ENCODE results near the gene GALNTL6.
"Not testable (repeated sequence)": the region's sequence is repeated elsewhere in the genome, so short reads cannot be mapped to it uniquely, and the experiment has no call there.

GALNTL6 gene

DNA sequence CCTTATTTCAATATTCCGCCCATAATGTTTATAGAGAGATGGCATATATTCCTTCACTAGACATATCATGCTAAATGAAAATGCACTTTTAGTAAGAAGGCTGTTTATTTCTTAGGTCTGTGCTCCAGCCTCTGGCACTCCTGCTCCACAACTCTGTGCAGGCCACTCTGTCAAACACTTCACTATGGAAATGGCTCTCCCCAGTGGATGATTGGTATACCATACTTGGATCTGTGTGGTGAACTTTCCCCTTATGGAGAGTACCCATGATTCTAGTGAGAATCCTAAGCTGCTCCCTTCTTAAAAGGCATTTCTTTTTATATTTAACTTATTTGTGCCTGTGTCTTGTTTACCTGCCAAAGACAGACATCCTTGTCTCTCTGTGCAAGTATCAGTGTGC lies 875.3 kb downstream of the GALNTL6 start:
- DNase-seq (ENCODE audit: extremely low spot score, insufficient read length, low read depth): no peak
- no peak for FAIRE-seq

DNA sequence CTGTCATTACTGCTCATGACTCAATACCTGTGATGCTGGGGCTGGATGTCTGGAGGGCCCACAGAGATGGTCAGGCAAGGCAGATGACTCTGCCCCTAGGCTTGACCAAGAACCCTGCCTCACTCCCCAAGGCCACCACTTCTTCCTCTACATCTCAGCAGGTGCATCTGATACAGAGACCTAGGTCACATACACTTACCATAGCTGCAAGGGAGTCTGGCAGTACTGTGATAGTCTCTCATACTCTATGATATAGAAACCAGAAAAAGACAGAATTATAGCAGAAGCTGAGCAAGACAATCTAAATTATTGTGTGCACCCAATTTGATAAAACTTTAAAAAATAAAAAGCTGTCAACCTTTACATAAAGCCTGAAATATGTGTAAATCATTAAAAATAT lies 878.3 kb downstream of the GALNTL6 start:
- no peak for FAIRE-seq
- DNase-seq (ENCODE audit: extremely low spot score, insufficient read length, low read depth): no peak

DNA sequence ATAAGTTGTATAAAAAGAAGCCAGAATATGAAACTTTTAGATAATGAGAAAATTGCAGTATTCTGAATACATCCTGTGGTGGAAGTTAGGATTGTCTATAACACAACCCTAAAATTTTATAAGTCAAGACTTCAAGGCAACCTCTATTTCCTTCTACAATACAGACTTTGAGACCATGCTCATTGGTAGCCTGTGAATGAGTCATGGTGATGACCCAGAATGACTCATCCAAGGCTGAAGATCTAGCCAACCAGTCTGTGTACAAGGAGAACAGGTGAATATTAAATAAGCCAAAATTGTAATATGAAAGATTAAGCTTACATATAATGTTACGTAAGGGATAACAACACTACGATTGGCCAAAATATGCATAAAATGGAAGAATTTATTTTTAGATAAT lies 879.5 kb downstream of the GALNTL6 start:
- FAIRE-seq (no peak), DNase-seq (ENCODE audit: extremely low spot score, insufficient read length, low read depth) (no peak)

DNA sequence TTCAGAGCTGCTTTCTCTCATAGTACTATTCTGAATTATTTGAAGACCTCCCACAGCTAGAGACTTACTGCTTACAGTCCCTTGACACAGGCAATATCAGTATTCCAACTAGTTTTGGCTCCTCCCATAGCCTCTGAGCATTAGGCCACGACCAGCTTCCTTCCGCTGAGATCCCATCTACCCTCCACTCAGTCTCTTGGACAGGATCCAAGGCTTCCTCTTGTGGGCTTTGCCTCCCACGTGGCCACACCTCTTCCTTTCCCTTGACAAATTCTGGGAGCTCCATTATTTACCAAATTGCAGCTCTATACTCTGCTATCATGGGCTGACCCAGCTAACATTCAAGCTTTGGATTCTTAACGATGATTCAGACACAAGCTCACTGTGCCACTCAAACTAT lies 885.1 kb downstream of the GALNTL6 start:
- DNase-seq (ENCODE audit: extremely low spot score, insufficient read length, low read depth): no peak
- no peak for FAIRE-seq

DNA sequence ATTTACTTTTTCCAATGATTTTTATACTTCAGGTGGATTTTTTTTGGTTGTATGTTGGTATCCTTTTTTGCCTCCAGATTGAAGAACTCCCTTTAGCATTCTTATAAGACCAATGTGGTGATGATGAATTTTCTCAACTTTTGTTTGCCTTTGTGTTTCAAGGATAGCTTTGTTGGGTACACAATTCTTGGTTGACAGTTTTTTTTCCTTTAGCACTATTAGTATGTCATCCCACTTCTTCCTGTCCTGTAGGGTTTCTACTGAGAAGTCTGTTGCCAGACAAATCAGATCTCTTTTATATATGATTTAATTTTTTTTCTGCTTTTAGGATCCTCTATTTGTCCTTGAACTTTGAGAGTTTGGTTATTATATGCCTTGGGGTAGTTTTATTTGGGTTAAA lies 892.4 kb downstream of the GALNTL6 start:
- FAIRE-seq: no peak
- no peak for DNase-seq (ENCODE audit: extremely low spot score, insufficient read length, low read depth)

DNA sequence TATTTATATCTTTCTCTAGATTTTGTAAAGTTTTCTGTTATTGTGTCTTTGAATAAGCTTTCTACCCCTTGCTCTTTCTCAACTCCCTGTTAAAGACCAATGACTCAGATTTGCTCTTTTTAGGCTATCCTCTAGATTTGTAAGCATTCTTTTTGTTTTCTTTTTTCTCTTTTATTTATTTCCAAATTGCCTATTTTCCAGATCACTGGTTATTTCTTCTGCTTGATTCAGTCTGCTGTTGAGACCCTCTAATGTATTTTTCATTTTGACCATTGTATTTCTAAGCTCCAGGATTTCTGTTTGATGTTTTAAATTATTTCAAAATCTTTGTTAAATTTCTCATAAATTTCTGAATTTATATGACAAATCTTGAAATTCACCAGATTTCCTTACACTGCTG lies 892.8 kb downstream of the GALNTL6 start:
- no peak for FAIRE-seq
- DNase-seq (ENCODE audit: extremely low spot score, insufficient read length, low read depth): no peak

DNA sequence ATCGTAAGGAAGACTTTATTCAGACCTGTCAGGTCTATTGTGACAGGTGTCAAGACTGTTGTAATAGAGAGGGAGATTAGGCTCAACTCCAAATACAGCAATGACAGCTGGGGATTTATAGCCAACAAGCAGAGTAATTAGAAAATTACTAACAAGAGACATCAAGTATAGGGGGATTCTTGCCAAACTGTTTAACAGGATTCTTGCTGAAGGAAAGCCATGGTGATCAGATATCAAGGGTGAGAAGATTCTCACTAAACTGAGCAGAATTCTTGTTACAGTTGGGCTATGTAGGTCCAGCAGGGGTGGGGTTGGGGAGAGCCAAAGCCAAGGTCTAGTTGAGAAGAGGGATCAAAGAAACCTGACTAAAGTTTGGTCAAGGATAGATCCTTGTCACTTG lies 894.4 kb downstream of the GALNTL6 start:
- DNase-seq (ENCODE audit: extremely low spot score, insufficient read length, low read depth): no peak

DNA sequence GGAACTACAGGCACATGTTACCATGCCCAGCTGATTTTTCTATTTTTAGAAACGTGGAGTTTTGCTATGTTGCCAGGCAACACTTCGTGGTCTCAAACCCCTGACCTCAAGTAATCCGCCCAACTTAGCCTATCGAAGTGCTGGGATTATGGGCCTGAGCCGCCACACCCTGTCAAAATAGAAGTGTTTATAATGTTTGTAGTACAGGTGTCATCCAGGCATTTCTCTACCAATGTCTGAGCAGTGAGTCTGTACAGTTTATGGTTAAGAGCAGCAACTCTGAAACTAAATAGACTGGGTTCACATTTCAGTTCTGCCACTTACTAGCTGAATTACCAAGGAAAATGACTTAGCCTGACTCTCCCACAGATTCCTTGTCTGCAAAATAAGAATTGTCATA lies 895.0 kb downstream of the GALNTL6 start:
- no peak for DNase-seq (ENCODE audit: extremely low spot score, insufficient read length, low read depth)
- no peak for FAIRE-seq

More for the DNA sequence above, 894.4 kb downstream of the GALNTL6 start:
- no peak for FAIRE-seq

DNA sequence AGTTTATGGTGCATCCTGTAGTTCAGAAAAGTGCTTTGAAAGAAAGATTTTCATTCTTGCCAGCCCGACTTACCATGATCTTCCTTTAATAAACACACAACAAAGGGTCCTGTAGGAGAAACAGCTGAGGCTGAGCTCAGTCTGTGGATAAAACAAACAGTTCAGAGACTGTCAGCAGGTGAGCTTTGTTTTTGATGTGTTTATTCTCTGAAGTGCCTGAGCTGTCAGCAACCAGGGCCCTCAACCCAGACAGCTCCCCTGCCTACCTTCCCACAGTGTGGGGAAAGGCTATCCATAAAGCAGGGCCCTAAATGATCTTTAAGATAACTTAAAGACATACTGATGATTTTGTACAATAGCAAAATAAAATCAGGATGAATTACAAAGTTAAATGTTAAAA lies 896.2 kb downstream of the GALNTL6 start:
- FAIRE-seq (no peak), DNase-seq (ENCODE audit: extremely low spot score, insufficient read length, low read depth) (no peak)

DNA sequence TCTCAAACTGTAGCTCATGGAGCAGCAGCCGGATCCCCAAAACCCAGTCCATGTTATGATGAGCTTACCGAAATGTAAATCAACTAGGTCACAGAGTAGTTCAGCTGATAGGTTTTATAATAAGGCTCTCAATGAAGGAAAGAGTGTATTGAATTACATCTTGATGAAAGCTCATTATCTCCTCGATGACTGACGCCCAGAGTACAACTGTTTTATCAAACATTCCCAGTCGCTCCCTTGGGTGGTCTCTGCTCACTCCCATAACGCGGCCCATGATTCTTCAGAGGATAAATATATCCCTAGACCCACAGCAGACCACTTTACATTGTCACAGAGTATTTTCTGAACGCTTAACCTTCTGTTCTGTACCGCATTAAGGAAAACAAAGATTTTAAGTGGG lies 903.1 kb downstream of the GALNTL6 start:
- FAIRE-seq: no peak

DNA sequence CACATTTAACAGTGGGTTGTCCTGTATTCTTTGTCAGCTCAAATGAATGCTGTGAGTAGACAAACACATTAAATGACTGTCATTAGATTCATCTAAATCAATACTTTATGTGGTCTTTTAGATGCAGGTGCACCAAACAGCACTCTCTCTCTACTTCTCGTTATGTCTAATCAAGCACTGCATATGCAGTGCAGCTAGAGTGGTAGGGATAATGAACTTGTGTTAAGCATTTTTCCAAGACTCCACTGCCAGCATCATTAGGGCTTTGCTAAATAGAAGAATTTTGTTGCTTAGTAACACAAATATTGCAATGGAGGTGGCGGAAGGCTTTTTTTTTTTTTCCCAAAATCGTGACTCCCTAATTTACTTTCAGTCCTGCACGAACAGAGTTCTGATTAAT lies 908.5 kb downstream of the GALNTL6 start:
- FAIRE-seq: no peak
- no peak for DNase-seq (ENCODE audit: extremely low spot score, insufficient read length, low read depth)

More for the DNA sequence above, 903.1 kb downstream of the GALNTL6 start:
- no peak for DNase-seq (ENCODE audit: extremely low spot score, insufficient read length, low read depth)

DNA sequence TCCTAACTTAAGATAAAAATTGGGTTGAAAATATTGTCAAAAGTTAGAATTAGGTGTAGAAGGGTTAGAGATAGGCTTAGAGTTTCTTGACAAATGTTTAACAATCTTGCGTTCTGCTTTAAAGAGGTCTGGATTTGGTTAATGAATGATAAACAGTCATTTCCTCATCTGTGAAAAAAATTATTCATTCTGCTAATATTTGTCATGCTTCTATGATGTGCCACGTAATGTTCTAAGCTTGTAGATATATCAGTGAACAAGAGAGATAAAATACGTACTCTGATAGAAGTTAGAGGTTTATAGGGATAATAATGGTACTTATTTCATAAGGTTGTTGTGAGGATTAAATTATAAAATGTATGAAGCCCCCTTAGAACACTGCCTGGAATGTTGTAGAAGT lies 912.4 kb downstream of the GALNTL6 start:
- no peak for FAIRE-seq

DNA sequence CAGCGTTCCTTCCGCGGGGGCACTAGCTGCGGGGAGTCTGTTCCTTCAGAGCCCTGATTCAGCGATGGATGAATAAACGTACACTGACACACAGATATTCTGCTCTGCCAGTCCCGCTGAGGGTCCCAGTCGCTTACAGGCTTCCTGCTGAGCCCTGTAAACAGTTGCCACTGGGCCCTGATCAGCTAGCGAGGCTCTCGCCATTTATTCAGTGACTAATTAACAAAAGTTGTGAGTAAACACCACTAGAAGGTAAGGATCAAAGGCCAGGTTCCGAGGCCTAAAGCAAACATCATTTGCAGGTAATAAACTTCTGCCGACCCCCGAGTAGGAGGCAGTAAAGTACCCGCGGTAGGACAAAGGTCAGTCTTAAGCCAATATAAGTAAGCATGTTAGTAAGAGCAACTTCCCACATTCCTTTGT lies 912.8 kb downstream of the GALNTL6 start:
- FAIRE-seq: no peak
- no peak for DNase-seq (ENCODE audit: extremely low spot score, insufficient read length, low read depth)

More for the DNA sequence above, 912.4 kb downstream of the GALNTL6 start:
- no peak for DNase-seq (ENCODE audit: extremely low spot score, insufficient read length, low read depth)

DNA sequence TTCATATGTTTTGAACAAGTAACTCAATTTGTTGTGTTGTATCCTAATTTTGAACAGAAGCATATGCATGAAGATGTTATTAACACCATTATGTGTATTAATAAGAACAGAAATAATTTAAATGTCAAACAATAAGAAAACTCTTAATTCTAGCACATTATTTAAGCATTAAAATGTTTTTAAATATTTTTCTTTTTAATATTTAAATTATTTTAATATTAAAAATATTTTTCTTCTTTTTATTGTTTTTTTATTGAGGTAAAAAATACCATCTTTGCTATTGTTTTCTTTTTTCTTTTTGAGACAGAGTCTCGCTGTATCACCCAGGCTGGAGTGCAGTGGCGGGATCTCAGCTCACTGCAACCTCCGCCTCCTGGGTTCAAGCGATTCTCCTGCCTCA lies 914.4 kb downstream of the GALNTL6 start:
- no peak for DNase-seq (ENCODE audit: extremely low spot score, insufficient read length, low read depth)
- no peak for FAIRE-seq

DNA sequence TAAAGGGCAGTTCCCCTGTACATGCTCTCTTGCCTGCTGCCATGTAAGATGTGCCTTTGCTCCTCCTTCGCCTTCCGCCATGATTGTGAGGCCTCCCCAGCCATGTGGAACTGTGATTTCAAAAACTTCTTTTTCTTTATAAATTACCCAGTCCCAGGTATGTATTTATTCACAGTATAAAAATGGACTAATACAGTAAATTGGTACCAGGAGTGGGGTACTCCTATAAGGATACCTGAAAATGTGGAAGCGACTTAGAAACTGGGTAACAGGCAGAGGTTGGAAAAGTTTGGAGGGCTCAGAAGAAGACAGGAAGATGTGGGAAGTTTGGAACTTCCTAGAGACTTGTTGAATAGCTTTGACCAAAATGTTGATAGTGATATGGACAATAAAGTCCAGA lies 920.4 kb downstream of the GALNTL6 start:
- not testable (repeated sequence) for DNase-seq (ENCODE audit: extremely low spot score, insufficient read length, low read depth)

DNA sequence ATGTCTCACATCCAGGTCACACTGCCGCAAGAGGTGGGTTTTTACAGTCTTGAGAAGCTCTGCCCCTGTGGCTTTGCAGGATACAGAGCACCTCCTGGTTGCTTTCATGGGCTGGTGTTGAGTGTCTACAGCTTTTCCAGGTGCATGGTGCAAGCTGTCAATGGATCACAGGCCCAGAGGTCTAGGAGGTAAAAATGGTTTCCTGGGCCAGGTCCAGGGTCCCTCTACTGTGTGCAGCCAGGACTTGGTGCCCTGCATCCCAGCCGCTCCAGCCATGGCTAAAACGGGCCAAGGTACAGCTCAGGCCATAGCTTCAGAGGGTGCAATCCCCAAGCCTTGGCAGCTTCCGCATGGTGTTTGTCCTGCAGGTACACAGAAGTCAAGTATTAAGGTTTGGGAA lies 921.4 kb downstream of the GALNTL6 start:
- DNase-seq (ENCODE audit: extremely low spot score, insufficient read length, low read depth): no peak
- no peak for FAIRE-seq

More for the DNA sequence above, 920.4 kb downstream of the GALNTL6 start:
- FAIRE-seq: not testable (repeated sequence)

DNA sequence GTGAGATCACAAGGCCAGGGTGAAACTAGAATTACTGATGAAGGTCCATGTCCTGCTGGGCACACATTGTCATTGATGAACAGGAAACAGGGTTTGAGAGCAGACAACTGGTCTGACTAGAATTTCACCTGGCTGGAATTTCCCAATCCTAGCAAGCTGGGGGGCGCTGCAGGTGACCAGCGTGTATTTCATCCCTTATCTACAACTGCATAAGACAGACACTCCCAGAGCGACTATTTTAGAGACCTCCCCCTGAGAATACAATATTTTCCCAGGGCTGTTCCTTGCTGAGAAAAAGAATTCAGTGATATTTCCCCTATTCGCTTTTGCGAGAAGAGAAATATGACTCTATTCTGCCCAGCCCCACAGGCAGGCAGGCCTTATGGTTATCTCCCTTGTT lies 922.8 kb downstream of the GALNTL6 start:
- FAIRE-seq: no peak
- no peak for DNase-seq (ENCODE audit: extremely low spot score, insufficient read length, low read depth)

DNA sequence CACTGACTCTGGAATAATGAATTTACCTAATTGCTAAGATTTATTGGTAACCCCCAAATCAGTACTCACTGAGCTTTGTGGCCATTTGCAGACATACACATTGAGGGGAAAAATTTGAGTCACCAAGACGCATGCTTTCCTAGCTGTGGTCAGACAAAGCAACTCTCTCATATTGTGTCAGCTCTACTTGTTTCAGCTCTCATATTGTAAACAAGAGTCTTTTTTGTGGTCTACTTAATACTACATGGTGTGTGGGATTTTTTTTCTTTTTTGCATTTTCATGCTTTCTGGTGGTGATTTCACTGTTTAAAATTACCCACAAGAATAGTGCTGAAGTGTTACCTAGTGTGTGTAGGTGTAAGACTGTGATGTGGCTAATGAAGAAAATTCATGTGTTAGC lies 927.2 kb downstream of the GALNTL6 start:
- DNase-seq (ENCODE audit: extremely low spot score, insufficient read length, low read depth) (no peak), FAIRE-seq (no peak)

DNA sequence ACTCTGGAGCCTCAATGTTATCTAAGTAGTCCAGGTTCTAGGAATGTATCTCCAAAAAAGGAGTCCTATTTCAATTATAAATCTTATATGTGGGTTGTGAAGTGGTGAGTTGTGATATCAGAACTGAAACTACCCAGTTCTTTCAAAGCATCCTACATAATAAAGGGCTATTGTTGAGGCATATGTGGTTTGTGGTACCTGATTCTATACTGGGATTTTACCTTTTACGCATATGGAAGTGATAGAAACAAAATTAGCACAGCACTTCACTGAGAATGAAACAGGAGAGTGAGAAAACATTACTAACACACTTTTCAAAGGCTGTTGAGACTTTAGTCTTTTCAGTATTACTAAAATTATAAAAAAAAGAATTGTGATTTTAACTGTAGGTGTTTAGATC lies 937.7 kb downstream of the GALNTL6 start:
- FAIRE-seq: peak; percentile 56

DNA sequence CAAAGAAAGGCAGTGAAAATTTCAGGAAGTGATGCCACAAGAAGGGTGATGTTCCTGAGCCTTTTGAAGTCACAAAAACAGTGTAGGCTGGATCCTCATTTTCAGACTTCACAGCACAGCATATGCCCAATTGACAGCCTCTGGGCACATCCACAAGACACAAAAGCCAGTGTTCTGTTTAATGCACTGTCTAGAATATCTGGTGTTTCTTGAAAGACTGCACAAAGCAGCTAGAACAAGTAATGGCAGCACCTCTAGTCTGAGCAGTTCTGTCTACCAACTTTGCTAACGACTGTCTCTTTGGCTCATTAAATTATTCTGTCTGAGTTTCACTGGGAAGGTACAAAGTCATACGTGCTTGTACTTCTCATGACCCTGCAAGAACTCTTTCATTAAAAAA lies 938.3 kb downstream of the GALNTL6 start:
- FAIRE-seq (no peak), DNase-seq (ENCODE audit: extremely low spot score, insufficient read length, low read depth) (no peak)

More for the DNA sequence above, 937.7 kb downstream of the GALNTL6 start:
- no peak for DNase-seq (ENCODE audit: extremely low spot score, insufficient read length, low read depth)

DNA sequence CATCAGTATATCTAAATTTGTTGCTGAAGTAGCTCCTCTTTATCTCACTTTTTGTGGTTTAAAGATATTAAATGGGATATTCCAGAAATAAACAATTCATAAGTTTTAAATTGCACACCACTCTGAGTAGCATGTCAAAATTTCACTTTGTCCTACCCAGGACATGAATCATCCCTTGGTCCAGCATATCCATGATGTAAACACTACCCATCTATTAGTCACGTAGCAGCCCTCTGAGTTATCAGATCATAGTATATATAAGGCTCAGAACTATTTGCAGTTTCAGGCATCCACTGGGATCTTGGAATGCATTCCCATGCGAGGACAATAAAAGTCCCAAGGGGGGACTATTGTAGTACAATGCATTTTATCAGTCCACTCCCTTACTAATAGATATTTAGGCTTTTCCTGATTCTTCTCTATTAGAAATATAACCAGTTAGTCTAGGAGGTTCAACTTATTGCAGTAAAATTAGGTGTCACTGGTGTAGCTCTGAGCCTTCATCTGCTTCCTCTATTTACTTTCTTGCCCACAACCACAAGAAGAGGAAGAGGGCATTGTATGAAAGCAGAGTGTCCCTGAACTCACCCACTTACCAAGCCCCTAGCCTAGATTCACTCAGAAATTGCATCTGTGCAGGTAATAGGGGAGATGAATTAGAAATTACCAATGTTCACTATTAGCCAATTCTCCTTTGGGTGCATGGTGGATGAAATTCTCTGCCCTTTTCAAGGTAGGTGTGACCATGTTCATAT lies 945.6 kb downstream of the GALNTL6 start:
- DNase-seq (ENCODE audit: extremely low spot score, insufficient read length, low read depth) (no peak), FAIRE-seq (no peak)

DNA sequence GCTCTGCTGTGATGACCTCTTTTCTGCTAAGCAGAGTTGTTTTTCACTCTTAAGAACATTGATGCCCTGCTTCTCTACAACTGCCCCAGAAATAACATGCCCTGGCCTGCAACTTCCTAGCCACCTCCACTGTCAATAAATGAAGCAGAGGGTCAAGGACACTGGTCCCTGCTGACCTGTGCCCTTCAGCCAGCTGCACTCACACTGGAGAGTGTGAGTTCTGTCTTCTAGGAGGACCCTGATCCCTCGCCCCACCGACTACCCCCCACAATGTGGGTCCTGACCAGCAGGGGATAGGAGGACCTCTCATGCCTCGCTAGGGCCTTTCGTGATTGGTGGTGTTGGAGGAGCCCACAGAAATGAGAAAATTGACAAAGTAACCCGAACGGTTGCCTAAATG lies 947.3 kb downstream of the GALNTL6 start:
- DNase-seq (ENCODE audit: extremely low spot score, insufficient read length, low read depth): no peak
- FAIRE-seq: no peak
